DMS53 (cell line): Measurements from ENCODE around the gene RIPK1.
"Not testable (repeated sequence)": the region's sequence is repeated elsewhere in the genome, so short reads cannot be mapped to it uniquely, and the experiment has no call there.

Experiments
- DNase-seq: peaks from one replicate; lab custom pipeline; 2025; lab: John Stamatoyannopoulos, UW

RIPK1 gene

GRCh38 chr6:3068329-3069214 is at the start of gene RIPK1:
TSS of gene RIPK1 (plus strand) at chr6:3068494. CDS start at chr6:3076824, 8,330 bp downstream.
- peak; percentile 97 for DNase-seq

GRCh38 chr6:3019065-3019464 is 49.2 kb upstream of the RIPK1 start:
- no peak for DNase-seq

GRCh38 chr6:3019749-3020320 is 48.5 kb upstream of the RIPK1 start:
- DNase-seq: no peak

- not testable (repeated sequence) for DNase-seq
These were observed 47.2 kb upstream of the RIPK1 start for GRCh38 chr6:3020976-3021598.

GRCh38 chr6:3022765-3023662 is 45.3 kb upstream of the RIPK1 start:
- DNase-seq: peak; percentile 74

GRCh38 chr6:3023663-3024483 is 44.4 kb upstream of the RIPK1 start:
- peak; percentile 98 for DNase-seq

GRCh38 chr6:3026791-3027626 is 41.3 kb upstream of the RIPK1 start:
- DNase-seq: no peak

GRCh38 chr6:3028156-3028555 is 40.1 kb upstream of the RIPK1 start:
- DNase-seq: not testable (repeated sequence)

- DNase-seq: peak; percentile 90
These were observed 36.2 kb upstream of the RIPK1 start for GRCh38 chr6:3031857-3032640.

GRCh38 chr6:3032986-3033385 is 35.3 kb upstream of the RIPK1 start:
- no peak for DNase-seq

- no peak for DNase-seq
These were observed 34.6 kb upstream of the RIPK1 start for GRCh38 chr6:3033652-3034051.

- no peak for DNase-seq
These were observed 32.9 kb upstream of the RIPK1 start for GRCh38 chr6:3035397-3035796.

- DNase-seq: no peak
These were observed 31.2 kb upstream of the RIPK1 start for GRCh38 chr6:3036861-3037637.

- DNase-seq: no peak
These were observed 30.5 kb upstream of the RIPK1 start for GRCh38 chr6:3037638-3038365.

GRCh38 chr6:3039384-3039783 is 28.9 kb upstream of the RIPK1 start:
- peak; percentile 63 for DNase-seq

GRCh38 chr6:3041147-3041546 is 27.1 kb upstream of the RIPK1 start:
- DNase-seq: no peak

- DNase-seq: no peak
These were observed 26.7 kb upstream of the RIPK1 start for GRCh38 chr6:3041606-3042005.

- DNase-seq: peak; percentile 64
These were observed 22.9 kb upstream of the RIPK1 start for GRCh38 chr6:3045369-3045768.
